HG03025 (cell line): ENCODE measurements around the gene BTG2.
A peak's percentile ranks its signal among the peaks of the same experiment; 100 is the strongest.

Experiments used
- ATAC-seq: cut with Tn5 transposase; IDR thresholded peaks from one replicate; pipeline ENCODE4 v1.9.1; 2021; ENCODE audit warnings: mild to moderate bottlenecking, moderate library complexity; ENCODE audit not compliant: unreplicated experiment, low FRiP score

Gene BTG2

GRCh38 chr1:203275656-203276272, 29.6 kb upstream of the BTG2 start:
- no peak for ATAC-seq

DNA sequence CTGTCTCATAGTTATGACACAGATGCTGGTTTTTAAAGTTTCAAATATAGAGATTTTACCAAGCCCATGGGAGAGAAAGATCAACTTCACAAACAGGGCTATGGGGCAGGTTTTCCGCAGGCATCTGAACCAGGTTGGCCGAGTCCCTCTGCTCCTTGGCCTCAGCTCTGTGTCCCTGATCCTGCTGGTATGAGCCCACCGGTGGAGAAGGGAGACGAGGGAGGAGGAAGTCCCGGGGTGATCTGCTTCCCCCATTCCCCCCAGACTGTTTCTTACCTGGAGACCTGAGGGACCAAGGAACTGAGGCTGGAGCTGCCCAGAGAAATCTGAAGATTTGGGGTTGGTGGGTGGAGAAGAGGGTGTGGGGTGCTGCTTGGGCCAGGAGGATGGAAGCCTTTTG, 28.9 kb upstream of the BTG2 start:
- no peak for ATAC-seq

DNA sequence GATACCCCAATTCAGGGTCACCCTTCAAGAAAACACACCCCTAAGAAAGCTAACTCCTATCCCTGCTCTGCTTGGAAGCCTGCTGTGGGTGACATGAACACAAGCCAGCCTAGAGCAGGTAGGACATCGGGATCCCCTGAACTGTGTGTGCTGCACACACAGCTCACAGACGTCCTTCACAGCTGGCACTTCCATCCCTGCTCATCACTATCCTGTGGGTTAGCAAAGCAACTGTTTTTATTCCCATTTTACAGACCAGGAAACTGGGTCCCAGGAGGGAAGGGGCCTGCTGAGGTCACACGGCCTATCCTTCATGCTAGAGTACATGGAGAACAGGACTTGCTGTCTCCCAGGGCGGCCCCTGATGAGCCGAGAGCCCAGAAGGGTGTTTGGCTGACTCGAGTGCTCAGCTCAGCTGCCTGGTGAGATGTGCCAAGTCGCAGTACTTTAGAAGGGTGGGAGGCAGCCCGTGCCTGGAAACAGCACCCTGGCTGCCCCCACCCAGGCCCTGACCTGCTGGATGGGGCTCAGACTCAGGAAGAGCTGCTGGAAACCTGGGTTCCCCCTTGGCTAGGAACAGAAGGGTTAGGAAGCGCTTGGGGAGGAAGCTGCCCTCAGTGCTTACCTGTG, 28.3 kb upstream of the BTG2 start:
- no peak for ATAC-seq

DNA sequence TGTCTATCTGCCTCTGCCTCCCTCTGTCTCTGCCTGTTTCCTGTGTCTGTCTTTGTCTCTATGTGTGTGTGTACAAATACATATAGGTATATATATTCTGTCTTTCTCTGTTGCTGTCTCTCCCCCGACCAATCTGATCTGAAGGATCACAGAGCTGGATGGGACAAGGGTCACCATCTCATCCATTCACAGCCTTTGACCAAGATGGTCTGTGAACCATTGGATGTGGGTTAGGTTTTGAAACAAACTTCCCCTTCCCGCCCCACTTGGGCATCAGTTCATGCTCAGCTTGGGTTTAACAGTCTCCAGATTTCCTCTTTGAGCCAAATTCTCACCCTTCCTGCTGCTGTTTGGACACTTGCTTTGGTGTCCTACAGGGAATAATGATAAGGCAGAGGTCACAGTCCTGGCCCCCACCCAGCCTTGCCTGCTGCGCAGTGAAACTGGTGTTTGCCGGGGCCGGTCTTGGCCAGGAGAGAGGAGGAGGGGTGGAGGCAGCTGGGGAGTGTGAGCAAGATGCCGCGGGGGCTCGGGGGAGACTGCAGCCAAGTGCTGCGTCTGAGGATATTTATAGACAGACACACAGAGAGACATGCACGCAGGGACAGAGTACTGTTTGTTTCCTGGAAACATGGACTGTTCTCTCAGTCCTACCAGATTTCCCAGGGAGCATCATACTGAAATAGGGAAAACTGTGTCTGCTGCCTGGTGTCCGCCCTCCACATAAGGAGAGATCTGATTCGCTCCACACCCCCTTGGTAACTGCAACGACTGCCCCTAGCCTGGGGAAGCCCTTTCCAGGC, 27.0 kb upstream of the BTG2 start:
- ATAC-seq, result no peak

GRCh38 chr1:203278885-203279406, 26.4 kb upstream of the BTG2 start:
- ATAC-seq, result no peak

- ATAC-seq, result no peak
Measured at GRCh38 chr1:203280061-203280460, 25.3 kb upstream of the BTG2 start.

- ATAC-seq, result no peak
Measured at GRCh38 chr1:203281033-203281432, 24.3 kb upstream of the BTG2 start.

DNA sequence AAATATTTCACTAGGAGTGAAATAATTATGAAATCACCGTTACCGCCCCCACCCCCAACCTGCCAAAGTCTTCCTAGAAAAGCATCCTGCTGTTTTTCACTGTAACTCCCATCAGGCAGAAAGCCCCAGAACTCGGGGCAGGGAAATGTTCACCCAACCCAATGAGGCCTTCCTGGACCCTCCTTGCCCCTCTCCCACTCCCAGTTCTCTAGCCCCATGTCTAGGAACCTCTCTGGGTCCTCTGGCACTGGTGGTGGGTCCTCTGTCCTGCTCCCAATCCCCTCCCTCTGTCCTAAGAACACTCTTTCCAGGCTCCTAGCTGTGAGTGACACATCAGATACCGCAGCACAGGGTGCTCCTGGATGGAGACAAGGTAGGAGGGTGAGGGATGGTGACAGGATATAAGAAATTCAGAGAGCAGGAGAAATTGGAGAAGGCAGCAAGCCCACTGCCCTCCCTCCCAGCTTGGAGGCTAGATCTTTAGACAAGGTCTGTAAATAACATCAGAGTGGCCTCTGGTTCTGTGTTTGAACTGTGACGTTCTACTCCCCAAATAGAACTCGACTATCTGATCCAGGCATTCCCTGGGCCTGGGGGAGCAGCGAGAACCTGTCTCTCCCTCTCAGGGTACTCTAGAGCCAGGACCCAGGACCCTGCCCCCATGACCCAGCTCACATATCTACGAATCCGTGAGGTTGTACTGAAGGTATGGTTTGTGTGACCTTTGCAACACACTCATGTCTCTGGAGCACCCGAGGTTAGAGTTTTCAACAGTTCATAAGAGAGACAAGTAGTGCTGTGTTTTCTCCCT, 23.3 kb upstream of the BTG2 start:
- no peak for ATAC-seq

- no peak for ATAC-seq
Measured at GRCh38 chr1:203282720-203283542, 22.4 kb upstream of the BTG2 start.

DNA sequence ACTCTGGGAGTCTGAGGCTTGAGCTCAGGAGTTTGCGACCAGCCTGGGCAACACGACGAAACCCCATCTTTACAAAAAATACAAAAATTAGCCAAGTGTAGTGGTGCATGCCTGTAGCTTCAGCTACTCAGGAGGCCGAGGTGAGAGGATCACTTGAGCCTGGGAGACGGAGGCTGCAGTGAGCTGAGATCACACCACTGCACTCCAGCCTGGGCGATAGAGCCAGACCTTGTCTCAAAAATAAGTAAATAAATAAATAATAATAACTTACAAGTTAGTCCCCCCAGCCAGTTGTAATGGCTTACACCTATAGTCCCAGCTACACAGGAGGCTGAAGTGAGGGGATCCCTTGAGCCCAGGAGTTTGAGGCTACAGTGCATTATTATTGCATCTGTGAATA, 21.7 kb upstream of the BTG2 start:
- ATAC-seq, result no peak

GRCh38 chr1:203284411-203285123, 20.8 kb upstream of the BTG2 start:
- ATAC-seq, result no peak

- ATAC-seq, result no peak
Measured at GRCh38 chr1:203286161-203286984, 18.9 kb upstream of the BTG2 start.

DNA sequence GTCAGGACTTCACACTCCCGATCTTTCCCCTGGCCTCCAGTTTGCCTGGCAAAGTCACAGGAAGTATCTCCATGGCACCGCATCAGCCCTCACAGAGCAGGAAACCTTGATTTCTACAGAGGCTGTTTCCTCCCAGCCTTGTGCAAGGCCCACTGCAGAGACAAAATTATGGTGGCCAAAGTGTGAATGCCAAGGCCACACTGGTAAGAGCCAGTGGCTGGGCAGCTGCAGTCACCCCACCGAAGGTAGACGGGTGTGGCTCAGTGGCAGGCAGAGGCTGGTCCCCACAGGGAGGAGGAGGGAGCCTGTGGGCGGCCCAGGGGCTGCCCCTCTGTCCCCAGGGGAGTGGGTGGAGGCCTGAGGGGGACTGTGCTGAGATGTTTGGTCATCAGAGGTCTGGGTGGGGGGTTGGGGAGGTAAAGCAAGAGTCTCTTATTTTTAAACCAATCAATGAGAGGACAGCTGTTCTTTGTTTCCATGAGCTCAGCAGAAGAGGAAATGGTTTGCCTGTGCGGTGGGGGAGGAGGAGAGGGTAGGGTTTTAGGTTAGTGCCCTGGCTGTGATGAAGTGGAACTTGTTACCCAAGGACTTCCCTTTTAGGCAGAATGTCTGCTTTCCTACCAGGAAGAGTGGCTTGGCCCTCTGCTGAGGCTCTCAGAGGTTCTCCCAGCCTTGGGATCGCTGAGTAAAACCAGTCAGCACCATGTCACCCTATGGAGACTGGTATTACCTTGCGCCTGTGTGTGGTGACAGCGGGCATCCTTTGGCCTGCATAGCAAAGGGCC, 18.0 kb upstream of the BTG2 start:
- ATAC-seq, result peak; percentile 38

DNA sequence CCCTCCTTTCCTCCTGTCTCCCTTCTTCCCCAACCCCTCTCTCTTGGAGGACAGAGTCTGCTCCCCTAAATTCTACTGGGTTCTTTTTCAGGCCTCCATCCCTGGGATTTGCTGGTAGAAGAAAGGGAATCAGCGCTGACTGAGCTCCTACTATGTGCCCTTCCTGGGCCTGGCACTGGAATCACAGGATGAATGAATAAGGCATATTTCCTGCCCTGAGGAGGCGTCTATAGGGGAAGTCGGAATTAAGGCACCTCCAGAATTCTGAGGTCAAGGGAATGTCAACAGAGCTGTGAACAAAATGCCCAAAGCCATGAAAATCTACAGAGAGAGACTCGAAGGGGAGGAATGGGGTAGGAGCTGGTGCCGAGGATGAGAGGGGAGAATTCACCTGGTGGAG, 17.4 kb upstream of the BTG2 start:
- ATAC-seq, result no peak

- ATAC-seq, result no peak
Measured at GRCh38 chr1:203288400-203288799, 16.9 kb upstream of the BTG2 start.

DNA sequence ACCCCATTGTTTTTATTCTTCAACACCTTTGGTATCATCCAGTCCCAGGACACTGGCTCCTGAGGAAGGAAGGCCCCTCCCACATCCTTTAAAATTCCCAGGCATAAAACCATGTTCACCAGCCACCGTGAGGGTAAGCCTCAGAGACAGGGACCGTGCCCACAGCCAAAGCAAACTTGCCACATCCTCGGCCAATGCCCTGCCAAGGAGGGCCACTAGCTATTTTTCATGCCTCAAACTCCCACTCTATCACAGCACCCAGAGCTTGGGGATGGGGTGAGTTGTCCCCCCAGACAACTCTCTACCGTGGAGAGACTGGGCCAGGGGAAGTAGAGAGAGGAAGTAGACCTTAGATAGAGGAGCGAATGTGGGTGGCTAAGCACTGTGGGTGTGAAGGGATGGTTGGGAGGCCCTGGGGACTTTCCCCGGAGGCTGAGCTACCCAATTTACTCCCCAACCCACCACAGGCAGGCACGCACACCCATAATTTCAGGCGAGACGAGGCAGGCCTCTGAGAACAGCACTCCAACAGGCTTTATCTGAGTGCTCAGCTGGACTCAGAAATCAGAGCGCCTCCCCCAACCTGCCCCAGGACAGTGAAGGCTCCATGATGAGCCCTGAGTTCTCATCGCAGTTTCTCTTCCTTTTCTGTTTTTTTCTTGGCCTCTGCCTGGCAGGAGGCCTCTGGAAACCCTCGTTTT, 15.9 kb upstream of the BTG2 start:
- ATAC-seq, result peak; percentile 59

GRCh38 chr1:203289982-203290260, 15.4 kb upstream of the BTG2 start:
- no peak for ATAC-seq
